GM18873 (cell line): ENCODE measurements around the gene BCL11B.

ENCODE experiments used
- ATAC-seq: cut with Tn5 transposase; IDR thresholded peaks from one replicate; pipeline ENCODE4 v1.9.1; 2021; ENCODE audit warnings: mild to moderate bottlenecking, moderate library complexity, moderate number of reproducible peaks; ENCODE audit not compliant: unreplicated experiment, low FRiP score

Gene BCL11B

GRCh38 chr14:99268810-99269707 lies 2.9 kb downstream of the BCL11B start:
- no peak for ATAC-seq

- no peak for ATAC-seq
These were observed 3.9 kb downstream of the BCL11B start for GRCh38 chr14:99267837-99268781.

- no peak for ATAC-seq
These were observed 4.6 kb downstream of the BCL11B start for GRCh38 chr14:99267381-99267780.

GRCh38 chr14:99266181-99267178 lies 5.5 kb downstream of the BCL11B start:
- ATAC-seq = no peak

GRCh38 chr14:99265571-99265970 lies 6.4 kb downstream of the BCL11B start:
- ATAC-seq = no peak

GRCh38 chr14:99264691-99265450 lies 7.1 kb downstream of the BCL11B start:
- ATAC-seq = no peak

- no peak for ATAC-seq
These were observed 8.2 kb downstream of the BCL11B start for GRCh38 chr14:99263564-99264330.

GRCh38 chr14:99262977-99263448 lies 9.0 kb downstream of the BCL11B start:
- no peak for ATAC-seq

GRCh38 chr14:99261912-99262787 lies 9.8 kb downstream of the BCL11B start:
- no peak for ATAC-seq

- ATAC-seq = no peak
These were observed 11.1 kb downstream of the BCL11B start for GRCh38 chr14:99260587-99261551.

- ATAC-seq = no peak
These were observed 11.9 kb downstream of the BCL11B start for GRCh38 chr14:99260116-99260515.

- ATAC-seq = no peak
These were observed 12.9 kb downstream of the BCL11B start for GRCh38 chr14:99258876-99259726.

- no peak for ATAC-seq
These were observed 13.6 kb downstream of the BCL11B start for GRCh38 chr14:99258341-99258861.

GRCh38 chr14:99257673-99258221 lies 14.2 kb downstream of the BCL11B start:
- no peak for ATAC-seq

- no peak for ATAC-seq
These were observed 14.8 kb downstream of the BCL11B start for GRCh38 chr14:99257122-99257672.
